Activated CD4-positive, alpha-beta T cell treated with anti-CD3 and anti-CD28 coated beads, Interleukin-2, amount 50 U/mL, for 24 hours (primary cell): Measurements from ENCODE around the gene BLM.
"Not testable (repeated sequence)": the region's sequence is repeated elsewhere in the genome, so short reads cannot be mapped to it uniquely, and the experiment has no call there.

ENCODE experiments used
- DNase-seq, 2 donors: peaks; one replicate each; pipeline ENCODE4 v3.0.0-alpha.2; 2020; ENCODE audit warnings: low read depth in 1 of 2, low spot score in 1 of 2

BLM gene

DNA sequence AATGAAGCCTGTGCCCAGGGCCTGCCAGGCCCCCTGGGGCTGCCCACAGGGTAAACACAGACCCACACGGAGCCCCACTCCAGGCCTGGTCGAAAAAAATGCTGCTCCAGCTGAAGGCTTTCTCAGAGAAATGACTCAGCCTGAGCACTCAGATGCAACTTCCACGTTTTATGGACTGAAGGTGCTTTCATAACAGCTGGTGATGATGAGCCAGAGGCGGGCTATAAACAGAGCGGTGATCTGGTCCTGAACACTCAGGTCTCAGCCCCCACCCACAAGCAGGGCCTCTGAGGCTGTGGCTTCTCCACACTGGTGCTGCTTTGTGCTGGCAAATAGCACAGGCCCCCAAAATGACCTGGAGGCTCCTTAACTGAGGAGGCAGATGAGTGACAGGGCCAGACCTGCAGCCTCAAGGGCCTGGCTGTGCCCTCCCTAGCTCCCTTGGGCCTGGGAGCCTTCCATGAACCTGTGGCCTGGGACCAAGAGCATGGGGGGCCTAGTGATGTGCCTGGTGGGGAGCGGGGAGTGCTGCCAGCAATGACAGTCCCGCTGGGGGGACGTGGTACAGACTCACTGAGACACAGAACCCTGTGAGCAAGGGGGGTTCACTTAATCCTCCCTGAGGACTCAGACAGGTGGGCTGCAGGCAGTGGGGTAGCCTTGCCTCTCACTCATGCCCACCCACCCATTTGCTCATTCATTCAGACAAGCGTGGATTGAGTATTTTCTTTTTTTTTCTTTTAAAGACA, 128.2 kb downstream of the BLM start:
- DNase-seq, result no peak

DNA sequence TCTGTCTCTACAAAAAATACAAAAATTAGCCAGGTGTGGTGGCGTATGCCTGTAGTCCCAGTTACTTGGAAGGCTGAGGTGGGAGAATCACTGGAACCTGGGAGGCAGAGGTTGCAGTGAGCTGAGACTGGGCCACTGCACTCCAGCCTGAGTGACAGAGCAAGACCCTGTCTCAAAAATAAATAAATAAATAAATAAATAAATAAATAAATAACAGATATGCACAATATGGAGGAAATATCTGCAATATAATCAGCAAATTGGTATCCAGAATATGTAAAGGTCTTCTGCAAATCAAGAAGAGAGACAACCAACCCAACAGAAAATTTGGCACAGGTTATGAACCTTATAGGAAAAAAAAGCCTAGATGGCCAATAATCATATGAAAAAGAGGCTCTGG, 132.3 kb downstream of the BLM start:
- not testable (repeated sequence) for DNase-seq

GRCh38 chr15:90851114-90851513, 134.0 kb downstream of the BLM start:
- DNase-seq, result no peak

- no peak for DNase-seq
Measured at GRCh38 chr15:90851940-90852339, 134.8 kb downstream of the BLM start.

GRCh38 chr15:90855139-90855538, 138.0 kb downstream of the BLM start:
- no peak for DNase-seq

- no peak for DNase-seq
Measured at GRCh38 chr15:90857337-90857736, 140.2 kb downstream of the BLM start.

- no peak for DNase-seq
Measured at GRCh38 chr15:90857883-90858443, 140.8 kb downstream of the BLM start.

DNA sequence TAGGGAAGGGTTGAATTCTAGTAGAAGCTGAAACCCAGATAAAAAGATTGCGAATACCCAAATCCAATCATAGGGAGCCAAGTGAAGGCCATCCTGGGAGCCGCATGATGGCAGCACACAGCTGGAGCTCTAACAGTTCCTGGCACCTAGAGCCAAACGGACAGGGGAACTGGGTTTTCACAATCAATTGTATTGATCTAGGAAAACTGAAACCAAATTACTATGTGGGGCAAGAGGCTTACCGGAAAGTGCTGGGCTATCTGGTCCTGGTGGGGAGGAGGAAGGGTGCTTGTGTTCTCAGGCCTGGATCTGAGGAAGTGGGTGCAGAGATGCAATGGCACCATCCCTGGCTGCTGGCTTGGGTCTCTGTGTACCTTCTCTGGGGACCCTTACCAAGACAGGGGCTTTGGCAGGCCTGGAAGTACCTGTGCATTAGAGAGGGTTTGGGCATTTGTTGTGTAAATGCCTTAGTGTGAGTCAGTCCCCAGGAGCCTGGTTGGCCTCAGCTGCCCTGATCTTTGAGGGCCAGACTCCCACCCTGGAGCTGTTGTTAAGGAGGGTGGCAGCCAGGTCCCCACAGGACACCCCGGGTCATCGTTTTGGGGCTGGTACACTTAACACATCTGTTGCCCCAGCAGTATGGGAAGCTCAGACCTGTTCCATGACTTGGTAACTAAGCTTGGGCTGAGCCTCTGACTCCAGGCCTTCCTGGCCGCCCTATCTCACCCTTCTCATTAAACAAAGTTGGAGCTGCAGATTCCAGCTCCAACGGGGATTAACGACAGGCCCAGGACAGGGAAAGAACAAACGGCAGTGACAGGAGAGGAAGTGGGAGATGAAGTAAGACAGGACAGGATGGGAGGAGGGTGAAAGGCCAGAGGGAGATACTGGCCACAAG, 142.3 kb downstream of the BLM start:
- no peak for DNase-seq

- no peak for DNase-seq
Measured at GRCh38 chr15:90860450-90860849, 143.3 kb downstream of the BLM start.

DNA sequence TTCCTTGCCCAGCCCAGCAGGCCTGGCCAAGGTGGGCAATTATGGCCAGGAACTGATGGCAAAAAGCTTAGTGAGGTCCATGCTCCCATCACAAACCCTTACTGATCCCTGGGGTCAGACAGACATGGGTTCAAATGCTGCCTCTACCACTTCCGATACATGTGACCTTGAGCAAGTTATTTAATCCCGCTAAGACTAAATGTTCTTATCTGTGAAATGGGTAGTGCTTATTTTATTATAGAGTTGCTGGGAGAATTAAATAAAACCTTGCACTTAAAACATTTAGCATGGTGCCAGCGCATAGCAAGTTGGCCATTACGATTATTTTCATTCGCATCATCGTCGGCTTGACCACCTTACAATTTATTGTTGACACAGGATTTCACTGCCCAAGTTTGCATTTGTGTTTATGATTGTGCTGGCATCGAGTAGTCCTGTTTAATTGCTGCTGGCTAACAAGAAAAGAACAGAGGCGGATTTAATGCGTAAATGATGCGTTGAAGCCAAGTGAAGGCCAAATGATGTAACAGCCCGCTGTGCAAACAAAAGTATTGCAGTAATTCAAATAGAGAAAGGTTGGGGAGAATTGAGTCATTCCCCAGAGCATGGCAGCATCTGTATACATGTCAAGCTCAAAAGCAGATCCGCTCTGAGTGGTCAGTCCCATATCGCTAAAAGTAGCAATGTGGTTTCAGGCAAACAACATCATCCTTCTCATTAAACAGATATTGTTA, 144.0 kb downstream of the BLM start:
- no peak for DNase-seq

DNA sequence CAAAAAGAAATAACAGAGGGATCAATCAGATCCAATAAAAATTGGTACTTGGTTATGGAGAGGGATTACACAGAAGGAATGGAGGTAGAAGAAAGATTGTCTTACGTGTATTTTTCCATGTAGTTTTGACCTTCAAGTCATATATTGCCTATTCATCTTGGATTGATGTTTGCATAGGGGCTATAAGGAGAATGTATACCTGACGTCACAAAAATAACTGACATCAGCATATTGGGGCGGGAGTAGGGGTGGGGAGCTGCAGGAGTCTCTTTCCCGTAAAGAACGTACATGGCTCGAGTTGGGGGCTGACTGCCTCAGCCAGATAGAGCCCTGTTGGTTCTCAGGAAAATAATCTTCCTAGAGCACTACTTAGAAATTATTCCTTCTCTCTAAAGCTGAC, 145.3 kb downstream of the BLM start:
- DNase-seq, result no peak

- no peak for DNase-seq
Measured at GRCh38 chr15:90862964-90863778, 146.0 kb downstream of the BLM start.

DNA sequence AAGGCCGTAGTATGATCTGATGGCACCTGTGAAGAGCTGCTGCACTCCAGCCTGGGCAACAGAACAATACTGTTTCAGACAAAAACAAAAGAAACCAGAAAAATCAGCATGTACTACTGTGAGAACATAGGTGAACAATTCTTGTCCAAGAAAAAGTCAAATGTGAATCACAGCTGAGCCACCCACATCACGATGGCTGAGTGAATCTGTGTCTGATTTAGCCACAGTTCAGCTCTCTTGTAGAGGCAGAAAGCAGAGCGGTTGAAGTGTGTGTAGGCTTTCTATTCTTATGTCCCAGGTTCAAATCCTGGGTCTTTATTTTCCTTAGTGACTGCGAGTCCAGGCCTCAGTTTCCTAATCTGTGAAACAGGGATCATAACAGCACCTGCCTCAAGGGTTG, 146.8 kb downstream of the BLM start:
- no peak for DNase-seq

DNA sequence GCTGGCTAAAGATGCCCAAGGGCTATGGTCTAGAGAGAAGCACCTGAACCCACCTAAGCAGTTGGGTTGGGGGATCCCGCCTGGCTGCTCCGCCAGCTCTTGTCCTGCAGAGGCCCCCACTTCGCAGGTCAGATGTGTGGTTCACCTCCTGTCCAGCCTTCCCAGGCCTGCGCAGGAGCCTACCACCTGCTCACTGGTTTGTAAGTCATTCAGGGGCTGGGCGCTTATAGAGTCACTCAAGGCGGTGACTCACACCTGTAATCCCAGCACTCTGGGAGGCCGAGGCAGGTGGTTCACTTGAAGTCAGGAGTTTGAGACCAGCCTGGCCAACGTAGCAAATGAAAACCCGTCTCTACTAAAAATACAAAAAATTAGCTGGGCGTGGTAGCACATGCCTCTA, 147.4 kb downstream of the BLM start:
- DNase-seq, result no peak

- no peak for DNase-seq
Measured at GRCh38 chr15:90865702-90866101, 148.6 kb downstream of the BLM start.
